ENCODE results near the gene ACVRL1. TPM values are rescaled to one million over a fixed set of nuclear protein-coding genes. Genes with fewer than 3 reads are reported as not detected.

The ACVRL1 gene
- total RNA-seq, 1 experiment from 2014 or later, result 0.07 TPM

GRCh38 chr12:51947246-51947996, 40.1 kb downstream of the ACVRL1 start:
- no peak overlapping the region for H3K4me3 ChIP-seq (ENCODE audit: insufficient read depth, low read depth, low read length)
- H3K36me3 ChIP-seq (replicated peaks; ENCODE audit: control insufficient read depth, insufficient read depth, low read length), result no peaks in the 10 kb centered on the region
- H3K27me3 ChIP-seq (ENCODE audit: control insufficient read depth, insufficient read depth, low read length), result peaks cover 34% of the 10 kb centered on the region
- DNase-seq, result no peak

DNA sequence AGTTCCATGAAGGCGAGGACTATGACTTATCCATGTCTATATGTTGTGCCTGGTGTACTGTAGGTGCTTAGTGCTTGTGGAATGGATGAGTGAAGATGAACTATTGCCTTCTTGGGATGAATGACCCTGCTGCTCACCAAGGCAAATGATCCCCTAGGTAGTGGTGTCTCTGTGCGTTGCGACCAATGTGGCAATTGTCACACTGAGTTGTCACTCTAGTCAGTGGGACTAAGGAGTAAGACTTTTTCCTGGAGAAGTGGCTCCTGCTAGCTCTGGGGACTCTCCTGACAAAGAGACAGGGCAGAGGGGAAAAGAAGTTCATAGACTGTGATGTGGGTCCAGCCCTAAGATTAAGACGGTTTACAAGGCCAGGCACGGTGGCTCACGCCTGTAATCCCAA, 40.8 kb downstream of the ACVRL1 start:
- H3K36me3 ChIP-seq (replicated peaks; ENCODE audit: control insufficient read depth, insufficient read depth, low read length), result no peaks in the 10 kb centered on the region
- H3K27me3 ChIP-seq (ENCODE audit: control insufficient read depth, insufficient read depth, low read length), result peaks cover 38% of the 10 kb centered on the region
- no peak overlapping the region for H3K4me3 ChIP-seq (ENCODE audit: insufficient read depth, low read depth, low read length)
- no peak for DNase-seq

- H3K36me3 ChIP-seq (replicated peaks; ENCODE audit: control insufficient read depth, insufficient read depth, low read length), result no peaks in the 10 kb centered on the region
- peaks cover 40% of the 10 kb centered on the region for H3K27me3 ChIP-seq (ENCODE audit: control insufficient read depth, insufficient read depth, low read length)
- H3K4me3 ChIP-seq (ENCODE audit: insufficient read depth, low read depth, low read length), result no peak overlapping the region
- no peak for DNase-seq
These were observed 42.2 kb downstream of the ACVRL1 start for GRCh38 chr12:51949342-51950030.

GRCh38 chr12:51950682-51951198, 43.4 kb downstream of the ACVRL1 start:
- Histone ChIP-seq H3K36me3 (replicated peaks; ENCODE audit: control insufficient read depth, insufficient read depth, low read length) (no peaks in the 10 kb centered on the region), H3K27me3 (ENCODE audit: control insufficient read depth, insufficient read depth, low read length) (peaks cover 40% of the 10 kb centered on the region), H3K4me3 (ENCODE audit: insufficient read depth, low read depth, low read length) (peak overlapping the region; percentile 55)
- no peak for DNase-seq

DNA sequence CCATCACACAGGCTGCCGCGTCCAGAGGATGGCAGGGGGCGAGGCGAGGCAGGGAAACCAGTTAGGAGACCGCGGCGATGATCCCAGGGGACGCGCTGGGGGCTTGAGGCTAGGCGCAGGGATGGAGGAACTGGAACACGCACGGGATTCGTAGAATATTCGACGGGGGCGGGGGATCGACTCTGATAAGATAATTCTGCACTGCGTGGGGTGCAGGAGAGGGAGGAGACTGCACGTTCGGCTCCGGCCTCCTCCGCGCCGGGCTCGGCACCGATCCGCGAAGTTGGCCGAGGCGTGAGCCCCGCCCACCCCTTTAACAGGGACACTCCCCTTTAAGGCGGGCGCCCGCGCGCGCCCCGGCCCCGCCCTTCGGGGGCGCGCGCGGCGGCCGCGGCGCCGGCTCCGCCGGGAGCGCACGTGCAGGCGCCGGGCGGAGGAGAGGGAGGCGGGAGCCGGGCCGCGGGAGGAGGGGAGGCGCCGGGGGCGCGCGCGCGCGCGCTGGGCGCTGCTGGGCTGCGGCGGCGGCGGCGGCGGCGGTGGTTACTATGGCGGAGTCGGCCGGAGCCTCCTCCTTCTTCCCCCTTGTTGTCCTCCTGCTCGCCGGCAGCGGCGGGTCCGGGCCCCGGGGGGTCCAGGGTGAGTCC, 44.0 kb downstream of the ACVRL1 start, which contains the start of gene ACVR1B:
Gene ACVR1B (plus strand): TSS at position 501 of the 644 bp plus-strand sequence. CDS start 45 bp downstream, at position 546.
- no peaks in the 10 kb centered on the region for H3K36me3 ChIP-seq (replicated peaks; ENCODE audit: control insufficient read depth, insufficient read depth, low read length)
- peak; percentile 97 for DNase-seq
- H3K4me3 ChIP-seq (ENCODE audit: insufficient read depth, low read depth, low read length), result peak within 1 kb of the TSS; percentile 86
- peaks cover 40% of the 10 kb centered on the region for H3K27me3 ChIP-seq (ENCODE audit: control insufficient read depth, insufficient read depth, low read length)

DNA sequence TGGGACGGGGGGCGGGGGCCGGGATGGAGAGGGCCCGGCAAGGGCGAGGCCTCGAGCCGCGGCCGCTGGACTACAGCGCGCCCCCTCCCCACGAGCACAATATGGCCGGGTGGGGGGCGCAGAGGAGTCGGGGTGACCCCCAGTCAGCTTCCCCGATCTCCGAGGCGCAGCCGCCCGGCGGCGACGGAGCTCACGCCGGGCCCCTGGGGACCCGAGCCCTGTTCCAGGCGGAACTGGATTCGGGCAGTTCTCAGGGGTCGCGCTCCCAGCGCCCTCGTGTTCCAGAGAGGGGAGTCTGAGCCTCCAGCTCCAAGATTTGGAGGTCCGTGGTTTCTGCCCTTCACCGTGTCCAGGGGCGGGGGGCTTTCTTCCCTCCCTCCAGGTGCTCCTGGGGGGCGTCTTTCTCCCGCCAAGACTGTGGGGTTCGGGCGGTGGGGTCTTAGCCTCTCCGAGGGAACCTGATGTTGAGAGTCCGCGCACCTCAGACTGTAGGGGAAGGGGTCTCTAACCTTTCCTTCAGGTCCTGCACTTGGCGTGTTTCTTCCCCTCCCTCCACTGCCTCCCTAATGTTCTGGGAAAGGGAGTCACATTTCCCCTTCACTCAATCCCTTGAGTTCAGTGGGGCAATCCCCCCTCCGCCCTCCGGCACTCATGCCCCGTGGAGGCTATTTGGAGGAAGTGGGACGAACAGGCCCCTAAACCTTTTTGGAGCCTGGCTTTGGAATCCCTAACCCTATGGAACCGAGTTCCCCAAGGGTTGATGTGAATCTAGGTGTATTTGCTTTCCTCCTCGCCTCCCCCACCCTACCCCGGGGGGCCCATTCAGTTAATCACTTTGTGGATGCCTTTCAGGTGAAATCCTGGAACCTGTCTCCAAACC, 44.8 kb downstream of the ACVRL1 start:
- DNase-seq, result peak; percentile 60
- Histone ChIP-seq H3K4me3 (ENCODE audit: insufficient read depth, low read depth, low read length) (peak overlapping the region; percentile 86), H3K27me3 (ENCODE audit: control insufficient read depth, insufficient read depth, low read length) (peaks cover 40% of the 10 kb centered on the region), H3K36me3 (replicated peaks; ENCODE audit: control insufficient read depth, insufficient read depth, low read length) (no peaks in the 10 kb centered on the region)

DNA sequence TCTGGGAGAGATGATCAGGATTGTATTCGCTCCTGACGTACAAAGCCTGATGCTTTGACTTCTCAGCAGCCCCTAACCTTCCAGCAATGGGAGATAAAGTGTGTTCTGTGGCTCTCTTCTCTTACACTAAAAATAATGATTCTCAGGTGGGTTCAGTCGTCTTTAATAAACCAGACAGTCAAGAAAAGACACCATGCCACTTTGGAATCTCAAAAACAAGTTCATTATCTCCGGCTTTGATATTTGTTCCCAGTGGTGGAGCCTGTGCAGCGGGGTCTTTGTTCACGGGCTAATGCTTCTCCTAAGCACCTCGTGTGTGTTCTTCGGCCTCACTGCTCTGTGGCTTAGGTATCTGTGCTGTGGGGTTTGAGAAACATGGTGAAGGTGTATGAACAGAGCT, 45.8 kb downstream of the ACVRL1 start:
- no peak for DNase-seq
- Histone ChIP-seq H3K36me3 (replicated peaks; ENCODE audit: control insufficient read depth, insufficient read depth, low read length) (no peaks in the 10 kb centered on the region), H3K4me3 (ENCODE audit: insufficient read depth, low read depth, low read length) (peak overlapping the region; percentile 86; the same call in 1 of the 2 replicates), H3K27me3 (ENCODE audit: control insufficient read depth, insufficient read depth, low read length) (peaks cover 37% of the 10 kb centered on the region)

DNA sequence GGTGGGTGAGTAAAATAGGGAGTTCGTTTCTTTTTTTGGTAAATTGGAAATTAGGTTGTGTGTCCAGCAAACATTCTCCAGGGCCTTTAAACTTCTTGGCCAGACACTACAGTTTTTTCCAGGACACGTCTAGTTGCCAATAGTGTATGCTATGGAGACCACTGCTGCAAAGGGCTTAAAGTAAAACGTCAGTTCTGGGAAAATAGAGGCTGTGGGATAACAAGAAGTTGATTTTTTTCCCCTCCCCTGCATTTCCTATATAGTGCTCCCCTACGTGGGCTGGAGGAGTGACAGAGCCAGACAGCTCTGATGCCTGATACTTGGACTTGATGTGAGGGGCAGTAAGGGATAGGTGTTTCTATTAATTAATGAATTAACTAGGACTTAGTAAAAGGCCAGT, 46.6 kb downstream of the ACVRL1 start:
- Histone ChIP-seq H3K4me3 (ENCODE audit: insufficient read depth, low read depth, low read length) (no peak overlapping the region), H3K27me3 (ENCODE audit: control insufficient read depth, insufficient read depth, low read length) (peaks cover 33% of the 10 kb centered on the region), H3K36me3 (replicated peaks; ENCODE audit: control insufficient read depth, insufficient read depth, low read length) (no peaks in the 10 kb centered on the region)
- DNase-seq, result no peak

DNA sequence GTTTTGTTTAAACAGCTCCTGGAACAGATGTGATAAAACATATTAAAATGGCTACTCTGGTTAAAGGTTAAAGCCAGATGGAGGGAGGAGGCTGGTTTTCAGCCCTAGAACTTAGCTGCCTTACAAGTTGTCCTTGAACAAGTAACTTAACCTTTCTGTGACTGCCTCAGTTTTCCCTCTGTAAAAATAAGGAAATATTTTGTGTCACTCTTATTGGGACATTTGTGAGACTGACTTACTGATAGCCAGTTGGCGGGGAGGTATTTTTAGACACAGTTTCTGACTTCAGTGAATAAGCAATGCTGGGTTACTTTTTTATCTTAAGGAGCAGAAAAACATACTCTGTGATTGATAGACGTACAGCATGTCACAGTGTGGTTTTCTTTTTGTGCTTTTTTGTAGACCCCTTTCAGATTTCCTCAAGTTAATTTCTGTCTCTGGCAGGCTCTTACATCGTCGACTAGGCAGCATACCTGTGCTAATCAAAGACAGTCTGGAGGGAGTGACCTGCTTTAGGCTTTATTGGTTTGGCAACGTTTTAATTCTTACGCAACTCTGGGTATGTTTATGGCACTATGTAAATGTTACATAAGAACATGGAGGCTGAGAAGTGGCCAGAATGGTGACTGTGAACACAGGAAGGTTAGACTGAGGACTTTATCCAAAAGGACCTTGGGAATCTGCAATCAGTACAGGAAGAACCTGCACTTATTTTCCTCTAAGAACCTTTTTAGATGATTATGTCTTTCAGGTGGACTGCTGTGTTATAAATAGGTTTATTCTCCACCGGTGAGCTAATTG, 47.5 kb downstream of the ACVRL1 start:
- Histone ChIP-seq H3K27me3 (ENCODE audit: control insufficient read depth, insufficient read depth, low read length) (peaks cover 26% of the 10 kb centered on the region), H3K36me3 (replicated peaks; ENCODE audit: control insufficient read depth, insufficient read depth, low read length) (no peaks in the 10 kb centered on the region), H3K4me3 (ENCODE audit: insufficient read depth, low read depth, low read length) (no peak overlapping the region)
- no peak for DNase-seq

DNA sequence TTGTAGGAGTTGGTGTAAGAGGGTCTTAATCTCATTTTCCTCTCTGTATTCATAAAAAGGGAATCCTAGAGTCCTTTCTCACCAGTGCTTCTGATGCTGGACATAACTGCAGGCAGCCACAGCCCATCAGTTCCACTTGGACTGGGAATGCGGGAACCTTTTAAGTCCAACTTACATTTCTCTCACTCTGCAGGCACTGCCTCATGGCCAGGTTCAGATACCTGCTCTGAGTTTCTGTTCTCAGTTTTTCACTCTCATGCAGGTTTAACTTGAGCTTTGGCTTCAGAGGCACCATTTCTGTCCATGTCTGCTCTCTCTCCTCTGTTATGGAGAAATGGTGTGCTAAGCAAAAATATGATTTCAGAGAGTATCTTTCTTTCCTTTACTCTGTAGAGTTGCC, 48.4 kb downstream of the ACVRL1 start:
- H3K36me3 ChIP-seq (replicated peaks; ENCODE audit: control insufficient read depth, insufficient read depth, low read length), result no peaks in the 10 kb centered on the region
- no peak for DNase-seq
- H3K27me3 ChIP-seq (ENCODE audit: control insufficient read depth, insufficient read depth, low read length), result peaks cover 16% of the 10 kb centered on the region
- H3K4me3 ChIP-seq (ENCODE audit: insufficient read depth, low read depth, low read length), result no peak overlapping the region

DNA sequence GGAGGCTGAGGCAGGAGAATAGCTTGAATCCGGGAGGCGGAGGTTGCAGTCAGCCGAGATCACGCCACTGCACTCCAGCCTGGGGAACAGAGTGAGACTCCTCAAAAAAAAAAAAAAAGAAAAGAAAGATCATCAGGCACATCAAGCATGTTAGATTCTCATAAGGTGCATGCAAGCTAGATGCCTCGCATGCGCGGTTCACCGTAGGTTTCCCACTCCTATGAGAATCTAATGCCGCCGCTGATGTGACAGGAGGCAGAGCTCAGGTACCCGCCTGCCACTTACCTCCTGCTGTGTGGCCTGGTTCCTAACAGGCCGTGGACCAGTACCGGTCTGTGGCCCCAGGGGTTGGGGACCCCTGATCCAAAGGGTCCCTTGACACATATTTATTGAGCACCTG, 51.2 kb downstream of the ACVRL1 start:
- Histone ChIP-seq H3K27me3 (ENCODE audit: control insufficient read depth, insufficient read depth, low read length) (no peaks in the 10 kb centered on the region), H3K36me3 (replicated peaks; ENCODE audit: control insufficient read depth, insufficient read depth, low read length) (no peaks in the 10 kb centered on the region), H3K4me3 (ENCODE audit: insufficient read depth, low read depth, low read length) (no peak overlapping the region)
- DNase-seq, result no peak

- H3K27me3 ChIP-seq (ENCODE audit: control insufficient read depth, insufficient read depth, low read length), result no peaks in the 10 kb centered on the region
- H3K36me3 ChIP-seq (replicated peaks; ENCODE audit: control insufficient read depth, insufficient read depth, low read length), result no peaks in the 10 kb centered on the region
- no peak overlapping the region for H3K4me3 ChIP-seq (ENCODE audit: insufficient read depth, low read depth, low read length)
- no peak for DNase-seq
These were observed 51.9 kb downstream of the ACVRL1 start for GRCh38 chr12:51959211-51959610.

GRCh38 chr12:51959921-51960320, 52.6 kb downstream of the ACVRL1 start:
- Histone ChIP-seq H3K36me3 (replicated peaks; ENCODE audit: control insufficient read depth, insufficient read depth, low read length) (no peaks in the 10 kb centered on the region), H3K27me3 (ENCODE audit: control insufficient read depth, insufficient read depth, low read length) (no peaks in the 10 kb centered on the region), H3K4me3 (ENCODE audit: insufficient read depth, low read depth, low read length) (no peak overlapping the region)
- no peak for DNase-seq
